GM18508 (cell line): ENCODE data around the gene KCTD6.
"Not testable (repeated sequence)": the region's sequence is repeated elsewhere in the genome, so short reads cannot be mapped to it uniquely, and the experiment has no call there.

Source experiments
- ATAC-seq: cut with Tn5 transposase; IDR thresholded peaks from one replicate; pipeline ENCODE4 v1.9.1; 2021; ENCODE audit warnings: moderate number of reproducible peaks; ENCODE audit not compliant: insufficient read depth, unreplicated experiment

Gene KCTD6

GRCh38 chr3:58521917-58522631 is 30.2 kb downstream of the KCTD6 start:
- no peak for ATAC-seq

GRCh38 chr3:58522759-58523425 is 31.0 kb downstream of the KCTD6 start:
- ATAC-seq = no peak

DNA sequence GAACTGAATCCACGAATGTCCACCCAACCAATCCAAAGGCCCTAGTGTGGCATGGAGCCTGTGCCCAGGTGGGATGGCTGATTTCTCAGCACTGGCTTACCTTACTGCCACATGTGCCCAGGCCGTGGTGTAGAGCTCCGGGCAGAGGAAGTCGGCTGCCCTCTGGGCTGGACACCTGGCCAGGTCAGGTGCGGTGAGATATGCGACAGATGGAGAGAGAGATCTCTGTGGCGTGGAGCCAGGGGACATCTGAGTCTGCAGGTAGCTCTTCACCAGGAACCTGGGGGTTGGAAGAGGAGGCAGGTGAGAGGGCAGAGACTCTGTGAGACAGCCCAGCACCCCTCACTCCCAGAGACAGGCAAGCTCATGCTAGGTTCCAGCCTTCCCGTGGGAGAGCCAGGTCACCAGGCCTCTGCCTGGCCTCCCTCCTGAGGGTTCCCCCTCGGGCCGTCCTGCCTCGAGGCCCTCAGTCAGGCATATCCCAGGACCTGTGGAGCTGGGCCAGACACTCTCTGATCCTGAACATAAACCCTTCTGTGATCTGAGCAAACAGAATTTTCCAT is 32.5 kb downstream of the KCTD6 start:
- ATAC-seq = no peak

- ATAC-seq = no peak
These were observed 34.6 kb downstream of the KCTD6 start for GRCh38 chr3:58526515-58526957.

DNA sequence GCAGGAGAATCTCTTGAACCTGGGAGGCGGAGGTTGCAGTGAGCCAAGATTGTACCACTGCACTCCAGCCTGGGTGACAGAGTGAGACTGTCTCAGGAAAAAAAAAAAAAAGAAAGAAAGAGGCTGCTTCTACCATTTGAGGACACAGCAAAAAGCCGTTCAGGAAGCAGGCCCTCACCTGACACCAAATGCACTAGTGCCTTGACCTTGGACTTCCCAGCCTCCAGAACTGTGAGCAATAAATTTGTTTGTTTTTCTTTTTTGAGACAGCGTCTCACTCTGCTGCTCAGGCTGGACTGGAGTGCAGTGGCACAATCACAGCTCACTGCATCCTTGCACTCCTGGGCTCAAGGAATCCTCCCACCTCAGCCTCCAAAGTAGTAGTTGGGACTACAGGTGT is 35.5 kb downstream of the KCTD6 start:
- ATAC-seq = not testable (repeated sequence)

DNA sequence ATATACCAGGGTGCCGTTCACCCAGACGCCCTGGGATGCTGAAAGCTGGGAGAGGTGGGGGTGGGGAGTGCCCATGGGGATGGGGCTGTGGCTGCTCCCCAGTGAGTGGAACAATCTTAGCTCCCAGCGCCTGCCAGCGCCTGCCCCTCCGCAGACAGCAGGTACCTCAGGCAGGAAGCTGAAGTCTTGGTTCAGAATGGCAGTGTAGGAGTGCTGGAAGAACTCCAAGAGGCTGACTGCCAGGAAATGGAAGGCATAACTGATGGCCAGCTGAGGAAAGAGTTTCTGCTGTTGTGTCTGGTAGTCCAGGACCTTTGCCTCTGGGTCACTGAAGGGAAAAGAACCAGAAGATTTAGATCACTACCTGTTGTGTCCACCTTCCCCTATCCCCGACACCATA is 36.7 kb downstream of the KCTD6 start:
- ATAC-seq = no peak

DNA sequence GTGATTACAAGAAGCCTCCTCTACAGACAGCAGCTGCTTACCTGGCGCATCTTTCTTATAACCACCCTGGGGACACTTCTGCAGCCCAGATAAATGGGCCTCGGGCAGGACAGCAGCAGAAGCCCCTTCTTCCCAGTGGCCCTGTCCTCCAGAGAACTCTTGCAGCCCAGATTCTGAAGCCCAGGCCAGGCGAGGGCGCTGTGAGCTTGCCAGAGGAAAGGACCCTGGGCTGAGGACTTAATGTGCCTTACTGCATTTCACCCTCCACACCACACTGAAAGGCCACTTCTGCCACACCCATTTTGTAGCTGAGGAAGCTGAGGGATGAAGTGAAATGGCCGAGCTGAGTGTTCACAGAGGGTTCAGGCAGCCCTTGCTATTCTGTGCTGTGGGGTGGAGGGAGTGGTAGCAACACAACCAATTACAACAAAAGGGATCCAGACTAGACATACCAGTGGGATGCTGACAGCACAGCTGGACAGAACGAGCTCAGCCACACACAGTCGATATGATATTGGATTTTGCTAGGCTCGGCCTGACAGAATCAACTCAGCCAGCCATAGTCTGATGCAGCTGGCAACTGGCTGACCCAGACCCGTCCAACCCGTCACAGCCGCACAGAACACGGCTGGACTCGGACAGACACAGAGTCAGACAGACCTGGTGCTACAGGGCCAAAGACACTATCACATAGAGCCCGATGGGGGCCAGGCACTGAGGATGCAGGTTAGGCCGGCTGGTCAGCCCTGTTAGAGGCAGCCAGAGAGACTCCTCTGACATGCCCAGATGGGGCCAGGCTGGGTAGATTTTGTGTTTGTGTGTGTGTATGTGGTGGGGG is 37.8 kb downstream of the KCTD6 start:
- ATAC-seq = no peak

DNA sequence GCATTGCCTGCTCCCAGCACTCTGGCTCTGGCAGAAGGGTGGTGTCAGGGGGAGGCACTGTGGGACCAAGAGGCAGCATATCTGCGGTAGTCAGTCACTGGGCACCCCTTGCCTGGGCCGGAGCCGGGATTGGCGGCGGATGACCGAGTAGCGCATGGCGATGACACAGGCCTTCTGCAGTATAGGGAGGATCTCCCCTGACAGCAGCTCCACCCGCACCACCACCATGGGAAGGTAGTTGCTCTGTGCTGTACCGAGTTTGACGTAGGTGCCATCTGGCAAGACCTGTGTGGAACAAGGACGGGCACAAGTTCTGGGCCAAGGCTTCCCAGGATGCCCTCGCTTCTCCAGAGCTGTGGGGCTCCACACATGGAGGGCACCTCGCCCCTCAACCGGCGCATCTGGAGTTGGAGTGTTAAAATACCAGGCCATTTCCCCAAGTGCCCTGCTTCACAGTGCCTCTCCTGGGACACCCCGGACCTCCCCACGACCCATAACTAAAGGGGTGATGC is 38.5 kb downstream of the KCTD6 start:
- ATAC-seq = no peak

- ATAC-seq = no peak
These were observed 39.7 kb downstream of the KCTD6 start for GRCh38 chr3:58531555-58531954.

DNA sequence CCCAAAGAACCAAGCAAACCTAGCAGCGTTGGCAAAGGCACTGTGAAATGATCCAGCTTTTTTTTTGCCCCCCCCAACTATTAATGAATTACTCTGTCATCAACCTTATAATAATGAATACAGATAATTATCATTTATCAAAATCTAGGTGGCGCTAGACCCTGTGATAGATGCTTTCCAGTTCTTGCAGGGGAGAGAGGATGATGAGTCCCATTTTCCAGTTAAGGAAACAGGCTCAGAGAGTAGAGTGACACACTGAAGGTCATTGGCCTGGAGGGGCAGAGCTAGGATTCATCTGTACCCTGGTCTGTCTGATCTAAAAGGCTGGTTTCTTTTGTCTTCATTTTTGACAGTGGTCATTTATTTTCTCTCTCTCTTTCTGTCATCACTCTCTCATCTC is 40.1 kb downstream of the KCTD6 start:
- no peak for ATAC-seq

- no peak for ATAC-seq
These were observed 40.9 kb downstream of the KCTD6 start for GRCh38 chr3:58532794-58533220.

DNA sequence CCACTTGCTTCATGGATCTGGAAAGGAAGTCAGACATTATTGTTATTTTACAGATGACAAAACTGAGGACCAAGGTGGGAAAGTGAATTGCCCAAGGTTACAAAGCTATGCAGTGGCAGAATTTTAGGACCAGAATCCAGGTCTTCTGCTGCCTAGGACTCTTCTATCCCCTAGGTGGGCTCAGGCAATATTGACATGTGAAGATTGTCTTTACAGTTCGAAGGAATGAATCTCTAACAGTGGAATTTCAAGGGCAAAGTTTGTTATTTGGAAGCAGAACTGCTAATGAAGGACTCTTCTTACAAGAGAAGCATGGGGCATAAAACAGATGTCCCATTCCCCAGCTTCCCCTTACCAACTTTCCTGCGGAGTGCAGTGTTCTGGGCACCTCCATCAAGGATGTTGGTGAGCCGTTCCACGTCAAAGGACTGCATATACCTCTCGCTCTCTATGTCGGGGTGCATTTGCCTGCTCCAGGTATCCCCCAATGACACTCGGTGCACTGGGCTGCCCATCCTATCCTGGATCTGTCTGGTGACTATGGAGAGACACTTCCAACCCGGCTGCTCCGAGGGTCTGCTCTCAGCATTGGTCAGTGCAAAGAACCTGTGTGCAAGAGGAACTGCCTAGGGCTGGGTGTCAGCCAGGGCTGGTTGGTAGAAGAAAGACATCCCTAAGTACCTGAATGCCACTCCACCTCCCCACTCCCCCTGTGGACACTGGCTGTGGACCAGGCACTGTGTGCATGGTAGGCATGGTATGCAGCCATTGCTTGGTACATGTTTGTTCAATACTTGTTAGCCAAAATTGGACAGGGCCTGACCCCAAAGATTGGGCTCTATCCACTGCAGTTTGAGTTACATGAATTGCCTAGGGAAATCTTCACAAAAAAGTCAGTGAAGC is 42.9 kb downstream of the KCTD6 start:
- ATAC-seq = no peak

DNA sequence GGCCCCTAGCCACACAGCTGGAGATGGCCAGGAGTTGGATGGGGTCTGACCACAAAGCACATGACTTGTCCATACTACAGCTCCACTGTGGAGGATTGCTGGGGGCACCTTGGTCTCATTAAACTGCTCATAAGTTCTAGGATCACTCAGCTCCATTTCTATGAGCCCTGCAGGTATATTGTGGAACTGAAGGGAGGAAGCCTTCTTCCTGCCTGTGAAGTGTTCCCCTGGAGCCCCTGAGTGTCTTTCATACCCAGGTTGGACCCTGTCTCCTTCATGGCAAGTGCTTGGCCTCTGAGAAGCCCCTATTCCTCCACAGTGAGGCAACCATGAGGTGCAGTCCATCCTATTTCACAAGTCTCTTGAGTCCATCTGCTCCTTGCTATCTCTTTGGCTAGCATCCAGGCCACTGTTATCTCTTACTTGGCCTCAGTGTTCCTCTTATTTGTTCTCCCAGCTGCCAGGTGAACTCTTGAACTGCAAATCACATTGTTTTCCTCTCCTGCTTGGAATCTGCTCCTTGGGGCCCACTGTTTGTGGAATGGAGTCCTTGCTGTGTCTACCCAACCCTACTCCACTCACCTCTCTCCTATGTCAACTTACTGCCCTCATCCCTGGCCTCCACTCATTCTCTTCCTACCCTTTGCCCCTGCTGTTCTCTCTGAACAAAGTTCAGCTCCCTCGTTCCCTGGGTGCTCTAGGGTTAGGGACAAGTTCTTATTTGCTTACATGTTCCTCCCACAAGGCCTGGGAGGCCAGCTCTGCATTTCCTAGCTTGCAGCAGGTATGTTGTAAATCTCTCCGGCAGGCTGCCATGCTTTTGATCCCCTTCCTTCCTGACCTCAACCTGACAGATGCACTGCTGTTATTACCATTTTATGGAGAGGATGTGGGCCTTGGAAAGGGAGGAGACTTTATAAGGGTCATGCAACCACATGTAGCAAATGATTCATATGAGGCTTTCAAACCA is 43.9 kb downstream of the KCTD6 start:
- no peak for ATAC-seq

DNA sequence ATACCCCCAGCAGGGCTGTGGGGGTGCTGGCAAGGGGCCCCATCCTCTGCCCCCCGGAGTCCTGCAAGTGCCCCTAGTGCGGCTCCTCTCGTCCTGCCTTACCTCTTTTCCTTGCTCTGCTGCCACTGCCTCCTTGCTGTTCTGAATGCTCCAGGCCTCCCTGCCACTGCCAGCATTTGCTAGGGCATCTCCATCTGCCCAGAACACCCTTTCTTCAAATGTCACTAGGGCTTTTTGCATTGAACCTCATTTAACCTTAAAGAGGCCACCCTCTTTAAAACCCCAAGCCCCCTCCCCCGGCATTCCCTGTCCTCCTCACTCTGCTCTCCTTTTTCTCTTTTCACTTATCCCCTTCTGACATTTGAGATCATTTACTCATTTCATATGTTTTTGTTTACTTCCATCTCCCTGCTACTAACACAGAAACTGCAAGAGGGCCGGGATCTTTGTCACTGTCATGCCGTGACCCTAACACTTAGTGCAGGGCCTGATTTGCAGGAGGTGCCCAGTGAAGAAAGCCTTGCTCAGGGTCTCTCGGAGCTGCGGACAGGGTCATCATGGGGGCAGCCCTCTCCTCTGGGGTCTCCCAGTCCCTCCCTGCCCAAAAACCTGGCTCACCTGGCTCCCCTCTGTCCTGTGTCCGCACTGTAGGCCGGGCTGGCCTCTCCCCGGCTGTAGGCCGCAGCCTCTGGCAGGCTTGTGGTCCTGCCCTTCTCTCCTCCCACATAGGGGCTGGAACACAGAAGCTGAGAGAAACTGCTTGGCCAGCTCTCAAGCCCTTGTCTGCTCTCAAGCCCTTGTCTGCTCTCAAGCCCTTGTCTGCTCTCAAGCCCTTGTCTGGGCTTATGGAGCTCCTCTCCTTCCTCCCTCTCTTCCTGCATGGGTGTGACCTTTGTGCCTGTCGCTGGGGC is 44.9 kb downstream of the KCTD6 start, which contains the start of gene ACOX2:
TSS of gene ACOX2 (minus strand) at position 690 of the 911 bp plus-strand sequence. CDS start 2,084 bp downstream, outside the sequence.
- no peak for ATAC-seq

DNA sequence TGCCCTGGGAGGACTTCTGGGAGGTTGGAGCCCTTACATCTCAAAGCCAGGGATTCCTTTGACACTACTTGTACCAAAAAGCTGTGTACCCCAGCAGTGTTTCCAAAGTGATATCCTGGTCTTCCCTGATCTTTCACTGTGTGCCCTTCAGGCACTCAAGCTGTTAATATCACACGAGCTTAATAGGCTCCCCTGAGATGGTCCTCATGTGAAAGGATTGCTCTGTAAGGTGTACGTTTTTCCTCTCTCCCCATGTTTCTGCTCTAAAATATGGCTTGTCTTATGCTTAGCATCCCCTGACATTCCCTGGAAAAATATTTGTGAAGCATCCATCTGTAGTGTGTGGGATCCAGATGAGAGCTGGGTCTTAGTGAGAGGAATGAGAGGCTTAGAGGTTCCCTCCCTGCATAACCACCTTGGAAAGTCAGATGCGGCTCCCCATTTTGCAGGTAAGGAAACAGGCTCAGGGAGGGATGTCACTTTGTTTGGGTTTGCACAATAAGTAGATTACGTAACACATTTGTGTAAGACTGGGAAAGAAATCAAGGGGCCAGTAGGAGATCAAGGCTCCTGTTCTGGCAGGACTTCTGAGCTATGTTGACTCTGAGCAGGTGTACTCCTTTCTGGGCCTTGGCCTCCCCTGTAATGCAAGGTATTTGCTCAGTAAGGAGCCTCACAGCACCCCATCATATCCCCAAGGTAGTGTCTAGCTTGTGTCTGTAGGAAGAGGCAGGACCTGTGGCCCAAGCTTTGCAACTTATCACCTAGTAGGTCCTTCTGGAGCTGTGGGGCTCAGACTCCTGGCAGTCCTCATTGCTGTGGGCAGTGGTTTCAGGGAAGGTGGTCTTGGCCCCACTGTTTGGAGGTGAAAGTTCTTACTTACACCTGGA is 45.8 kb downstream of the KCTD6 start:
- no peak for ATAC-seq

GRCh38 chr3:58539626-58540025 is 47.7 kb downstream of the KCTD6 start:
- ATAC-seq = no peak
